ENCODE measurements around the gene TTC21A. TPM values are rescaled to one million over a fixed set of nuclear protein-coding genes. Genes with fewer than 3 reads are reported as not detected.

Gene TTC21A
- total and polyA plus RNA-seq, 10 of the 15 experiments (the other 5 are each of a cell fraction or from before 2014, with no cell fraction given): 0.62 to 3.2 (median 1.2) TPM

DNA sequence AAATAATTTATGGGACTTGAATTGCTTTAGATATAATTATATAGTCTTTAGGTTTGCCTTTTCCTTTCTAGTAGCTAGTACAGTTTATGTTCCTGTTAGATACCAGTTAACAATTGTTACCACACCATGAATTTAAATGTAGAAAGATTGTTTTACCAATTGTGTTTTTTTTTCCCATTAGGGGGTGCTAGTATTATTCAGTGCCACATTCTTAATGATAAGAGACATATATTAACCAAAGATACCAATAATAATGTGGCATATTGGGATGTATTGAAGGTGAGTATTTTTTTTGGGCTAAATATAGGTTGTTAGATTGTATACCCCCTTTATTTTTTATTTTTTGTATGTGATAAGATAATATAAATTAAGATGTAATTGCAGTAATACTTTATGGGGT, 27.9 kb upstream of the TTC21A start:
- SMC1A ChIA-PET (ENCODE audit: uncharacterized antibody, unreplicated experiment): interaction anchor here (1.3 kb wide), 1 partner anchor 10 kb away, joined by 5 read pairs; no protein-coding TSS in a partner anchor
- Histone ChIP-seq H3K27ac (ENCODE audit: control insufficient read depth, insufficient read depth) (no peak overlapping the region), H2AFZ (ENCODE audit: control insufficient read depth, low read depth, low read length) (no peak overlapping the region), H3K27me3 (replicated peaks in 1 of 2; ENCODE audit: control insufficient read depth in 2 of 2, insufficient read depth in 2 of 2, low read length in 1 of 2) (no peaks in the 10 kb centered on the region), H3K79me2 (ENCODE audit: control insufficient read depth, insufficient read depth, low read length) (no peaks in the 10 kb centered on the region), H3K9me3 (replicated peaks; ENCODE audit: control insufficient read depth, insufficient read depth, low read length) (no peaks in the 10 kb centered on the region), H3K4me3 (no peak overlapping the region), H3K9ac (ENCODE audit: control insufficient read depth, insufficient read depth, low read length) (no peak overlapping the region), H3K36me3 (ENCODE audit: control insufficient read depth in 2 of 2, insufficient read depth in 2 of 2, low read length in 1 of 2) (peaks cover 3 to 15% of the 10 kb centered on the region in 2 experiments), H3K4me1 (ENCODE audit: control insufficient read depth, insufficient read depth, low read length) (no peaks in the 10 kb centered on the region), H4K20me1 (ENCODE audit: control insufficient read depth, insufficient read depth) (no peaks in the 10 kb centered on the region), H3K4me2 (ENCODE audit: control insufficient read depth, insufficient read depth) (no peak overlapping the region)
- RAD21 ChIA-PET (ENCODE audit: unreplicated experiment): interaction anchor here (0.7 to 0.9 kb wide), 3 partner anchors 52 to 268 kb away, joined by 3 to 4 read pairs (median 3); no protein-coding TSS in a partner anchor
- FAIRE-seq (no peak), DNase-seq (ENCODE audit: low read depth, low spot score) (no peak), ATAC-seq (no peak)
- no TSS peak for BruUV-seq (replicated peaks)
- POLR2A ChIA-PET: no interaction called here
- TF ChIP-seq SMC3 (IDR thresholded peaks at IDR 0.05; ENCODE audit: borderline replicate concordance, low read length) (no peak), YY1 (IDR thresholded peaks at IDR 0.05; ENCODE audit: low read depth, low read length) (no peak), ETV6 (conservative IDR thresholded peaks at IDR 0.05 in 1 of 2, IDR thresholded peaks at IDR 0.05 in 1 of 2; ENCODE audit: borderline replicate concordance in 1 of 2, low read depth in 1 of 2) (no peak), CREB1 (IDR thresholded peaks at IDR 0.05; ENCODE audit: low read depth) (no peak), CBFB (IDR thresholded peaks at IDR 0.05; ENCODE audit: low read depth) (no peak), NR2C2 (IDR thresholded peaks at IDR 0.05; ENCODE audit: borderline replicate concordance, control insufficient read depth, insufficient read length, low read depth) (no peak), ZNF24 (IDR thresholded peaks at IDR 0.05) (no peak), ZBED1 (IDR thresholded peaks at IDR 0.05; ENCODE audit: borderline replicate concordance) (no peak), IRF4 (IDR thresholded peaks at IDR 0.05; ENCODE audit: low read depth, low read length) (no peak), MYC (IDR thresholded peaks at IDR 0.05; ENCODE audit: insufficient read depth, insufficient read length, insufficient replicate concordance, low read length, severe bottlenecking) (no peak), IRF3 (IDR thresholded peaks at IDR 0.05) (no peak), RFX5 (IDR thresholded peaks at IDR 0.05; ENCODE audit: low read depth, low read length) (no peak), POLR2AphosphoS2 (IDR thresholded peaks at IDR 0.05; ENCODE audit: low read depth, low read length) (no peak), MEF2A (IDR thresholded peaks at IDR 0.05; ENCODE audit: insufficient read depth, low read depth, low read length) (no peak), LARP7 (IDR thresholded peaks at IDR 0.05) (no peak), SMAD5 (IDR thresholded peaks at IDR 0.05; ENCODE audit: low read depth) (no peak), ZZZ3 (IDR thresholded peaks at IDR 0.05; ENCODE audit: control insufficient read depth, insufficient read length, low read depth) (no peak)
- intact Hi-C loops (cut with micrococcal nuclease; ENCODE audit: unreplicated experiment) (no loop called here), in situ Hi-C loops (cut with MboI) (no loop called here)
- CTCF ChIA-PET: interaction anchor here (0.9 to 3.2 kb wide), 3 partner anchors 20 to 213 kb away, joined by 3 to 11 read pairs (median 9); no protein-coding TSS in a partner anchor
